Loucy (cell line): ENCODE data around the gene GPSM3.

ENCODE experiments used
- CTCF ChIP-seq: fragments of 200-600 bp; sonication (generic); conservative IDR thresholded peaks from 2 replicates; pipeline ENCODE4 v1.5.1; 2014; ENCODE audit warnings: mild to moderate bottlenecking, antibody characterized with exemption, low read length
- EZH2phosphoT487 ChIP-seq: fragments of 200-600 bp; IDR thresholded peaks from 2 replicates; pipeline ENCODE4 v1.6.1; 2018; ENCODE audit warnings: antibody characterized with exemption, mild to moderate bottlenecking, moderate library complexity, borderline replicate concordance

- TF ChIP-seq CTCF (no peak), EZH2phosphoT487 (no peak)
These were observed 17.1 kb downstream of the GPSM3 start for GRCh38 chr6:32175322-32175710.
